HG03103 (cell line): ENCODE data around the gene RCBTB2.
"Not testable (repeated sequence)": the region's sequence is repeated elsewhere in the genome, so short reads cannot be mapped to it uniquely, and the experiment has no call there.

Experiments used
- ATAC-seq: cut with Tn5 transposase; IDR thresholded peaks from one replicate; pipeline ENCODE4 v1.9.1; 2021; ENCODE audit warnings: low read depth; ENCODE audit not compliant: unreplicated experiment

The RCBTB2 gene

DNA sequence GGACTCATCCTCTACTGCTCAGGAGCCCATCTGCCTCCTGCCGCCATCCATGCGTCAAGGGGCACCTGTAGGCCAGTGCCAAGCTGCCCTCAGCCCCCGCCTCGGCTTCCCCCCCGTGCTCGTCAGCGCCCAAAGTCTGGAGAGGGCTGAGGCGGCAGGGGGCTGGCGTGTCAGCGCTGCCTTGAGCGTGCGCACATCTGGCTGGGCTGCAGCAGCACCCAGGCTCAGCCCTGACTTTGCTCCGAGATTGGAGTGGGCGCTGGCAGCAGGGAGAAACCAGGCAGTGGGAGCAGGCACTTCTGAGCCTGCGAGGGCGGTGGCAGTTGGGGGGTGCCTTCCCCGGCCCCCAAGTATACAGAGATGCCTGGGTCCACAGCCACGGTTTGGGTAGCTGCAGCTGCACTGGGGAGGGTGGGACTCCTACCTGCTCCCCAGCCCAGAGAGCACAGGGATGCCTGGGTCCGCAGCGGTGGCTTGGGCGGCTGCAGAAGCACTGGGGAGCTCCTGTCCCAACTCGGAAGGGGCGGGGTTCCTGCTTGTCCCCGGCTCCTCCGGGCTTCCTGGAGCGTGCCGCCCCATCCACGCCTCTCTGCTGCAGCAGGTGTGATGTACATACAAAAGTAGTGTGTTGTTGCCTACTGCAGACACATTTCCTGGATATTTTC, 75.2 kb downstream of the RCBTB2 start:
- ATAC-seq: no peak

- ATAC-seq: no peak
These were observed 76.3 kb downstream of the RCBTB2 start for GRCh38 chr13:48456546-48456945.

GRCh38 chr13:48451196-48451595, 81.7 kb downstream of the RCBTB2 start:
- ATAC-seq: not testable (repeated sequence)

DNA sequence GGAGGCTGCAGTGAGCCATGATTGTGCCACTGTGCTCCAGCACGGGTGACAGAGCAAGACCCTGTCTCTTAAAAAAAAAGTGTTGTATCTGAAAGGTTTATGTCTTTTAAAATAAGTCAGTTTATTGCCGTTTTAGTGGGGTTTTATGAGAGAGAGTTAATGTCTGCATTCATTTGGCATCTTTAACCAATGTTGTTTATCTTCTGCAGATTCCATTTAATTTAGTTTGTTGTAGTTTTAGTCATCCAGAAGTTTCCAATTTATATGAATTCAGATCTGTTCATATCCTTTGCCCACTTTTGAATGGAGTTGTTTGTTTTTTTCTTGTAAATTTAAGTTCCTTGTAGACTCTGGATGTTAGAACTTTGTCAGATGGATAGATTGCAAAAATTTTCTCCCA, 83.2 kb downstream of the RCBTB2 start:
- ATAC-seq: no peak

- ATAC-seq: no peak
These were observed 83.8 kb downstream of the RCBTB2 start for GRCh38 chr13:48448959-48449614.

DNA sequence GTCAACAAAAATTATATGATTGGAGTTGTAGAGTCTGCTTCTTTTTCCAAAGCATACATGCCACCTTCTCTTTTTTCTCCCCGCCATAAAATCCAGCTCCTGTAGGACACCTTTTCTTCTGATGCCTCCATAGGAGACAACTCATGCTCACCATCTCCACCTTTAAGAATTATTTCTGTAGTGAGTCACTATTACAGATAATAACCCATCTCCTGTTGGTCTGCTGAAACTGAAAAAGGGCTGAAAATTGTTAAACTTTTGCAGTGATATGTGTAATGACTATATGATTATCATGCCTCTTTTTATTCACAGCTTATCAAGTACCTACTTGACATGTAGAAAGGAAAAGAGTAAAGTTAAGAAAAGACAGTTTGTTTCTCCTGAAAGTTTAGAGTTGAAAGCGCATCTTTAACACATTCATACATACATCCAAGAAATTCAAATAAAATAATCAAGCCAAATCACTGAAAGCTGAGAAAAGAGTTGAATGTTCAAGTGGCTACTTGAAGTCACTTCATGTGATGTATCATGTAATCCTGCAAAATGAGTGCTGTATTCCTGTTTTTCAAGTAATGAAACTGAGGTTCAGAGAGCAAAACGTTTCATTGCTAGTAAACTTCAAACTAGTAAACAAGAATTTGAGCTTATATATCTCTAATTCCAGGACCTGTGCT, 84.5 kb downstream of the RCBTB2 start:
- ATAC-seq: no peak

GRCh38 chr13:48446464-48446863, 86.4 kb downstream of the RCBTB2 start:
- no peak for ATAC-seq

DNA sequence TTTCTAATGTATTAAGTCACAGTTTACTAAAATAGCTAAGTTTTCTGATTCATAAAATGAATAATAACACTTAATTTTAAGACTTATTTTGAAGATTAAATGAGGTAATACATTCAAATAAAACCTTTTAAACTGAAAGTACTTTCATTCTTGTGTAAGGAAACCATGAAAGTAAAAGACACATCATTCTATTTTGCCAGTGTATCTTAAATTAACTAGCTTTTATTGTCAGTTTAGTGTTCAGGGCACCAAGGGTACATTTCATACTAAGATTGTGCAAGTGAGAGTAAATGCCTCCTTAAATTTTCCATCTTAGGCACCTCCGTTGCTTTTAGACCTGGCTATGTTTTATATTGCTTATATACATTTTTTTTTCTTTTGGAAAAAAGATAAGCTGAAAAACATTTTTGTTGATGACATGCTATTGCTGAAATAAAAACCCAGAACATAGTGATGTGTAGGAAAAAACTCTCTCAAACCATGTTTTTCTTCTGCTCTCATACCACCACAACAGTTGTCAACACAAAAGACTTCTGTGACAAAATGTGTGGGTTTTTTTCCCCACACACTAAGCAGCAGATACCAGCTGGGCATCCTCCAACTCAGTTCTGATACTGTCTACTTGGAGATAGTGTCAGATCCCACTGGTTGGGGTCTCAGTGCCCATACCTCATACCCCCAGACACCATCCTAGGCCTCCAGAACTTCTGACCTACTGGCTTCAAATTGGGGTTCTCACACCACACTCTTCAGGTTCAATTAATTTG, 89.3 kb downstream of the RCBTB2 start:
- ATAC-seq: no peak
